ENCODE data around the gene STK17B.

STK17B gene

GRCh38 chr2:196143730-196144131, 27.6 kb downstream of the STK17B start:
- Histone ChIP-seq H3K36me3 (ENCODE audit: control insufficient read depth in 5 of 5, insufficient read depth in 5 of 5, low read length in 5 of 5) (peaks cover 29 to 53% (median 36%) of the 10 kb centered on the region in 5 donors), H3K27me3 (ENCODE audit: control insufficient read depth in 5 of 5, insufficient read depth in 4 of 5, low read length in 5 of 5) (no peaks in the 10 kb centered on the region), H3K9me3 (ENCODE audit: control insufficient read depth in 5 of 5, low read length in 5 of 5) (no peaks in the 10 kb centered on the region), H3K4me3 (ENCODE audit: low read depth in 1 of 5, low read length in 5 of 5) (no peak overlapping the region), H3K4me1 (ENCODE audit: control insufficient read depth in 5 of 5, insufficient read depth in 5 of 5, low read length in 5 of 5) (peaks cover 0 to 7% (median 0%) of the 10 kb centered on the region in 5 donors), H3K27ac (ENCODE audit: low read depth, low read length) (no peak overlapping the region), H3K9ac (ENCODE audit: low read length in 5 of 5) (no peak overlapping the region)

- H3K36me3 ChIP-seq (ENCODE audit: control insufficient read depth in 5 of 5, insufficient read depth in 5 of 5, low read length in 5 of 5): peaks cover 31 to 57% (median 41%) of the 10 kb centered on the region in 5 donors
- H3K9ac ChIP-seq (ENCODE audit: low read length in 5 of 5): peak overlapping the region in 1 of 5 donors; percentile 15
- peak overlapping the region; percentile 79 for H3K27ac ChIP-seq (ENCODE audit: low read depth, low read length)
- no peaks in the 10 kb centered on the region for H3K27me3 ChIP-seq (ENCODE audit: control insufficient read depth in 5 of 5, insufficient read depth in 4 of 5, low read length in 5 of 5)
- no peak overlapping the region for H3K4me3 ChIP-seq (ENCODE audit: low read depth in 1 of 5, low read length in 5 of 5)
- H3K9me3 ChIP-seq (ENCODE audit: control insufficient read depth in 5 of 5, low read length in 5 of 5): no peaks in the 10 kb centered on the region
- peaks cover 0 to 7% (median 0%) of the 10 kb centered on the region in 5 donors for H3K4me1 ChIP-seq (ENCODE audit: control insufficient read depth in 5 of 5, insufficient read depth in 5 of 5, low read length in 5 of 5)
Measured at GRCh38 chr2:196142825-196143224, 28.6 kb downstream of the STK17B start.

- peaks cover 42 to 57% (median 50%) of the 10 kb centered on the region in 5 donors for H3K36me3 ChIP-seq (ENCODE audit: control insufficient read depth in 5 of 5, insufficient read depth in 5 of 5, low read length in 5 of 5)
- H3K4me1 ChIP-seq (ENCODE audit: control insufficient read depth in 5 of 5, insufficient read depth in 5 of 5, low read length in 5 of 5): peaks cover 0 to 12% (median 0%) of the 10 kb centered on the region in 5 donors
- no peaks in the 10 kb centered on the region for H3K9me3 ChIP-seq (ENCODE audit: control insufficient read depth in 5 of 5, low read length in 5 of 5)
- H3K27me3 ChIP-seq (ENCODE audit: control insufficient read depth in 5 of 5, insufficient read depth in 4 of 5, low read length in 5 of 5): no peaks in the 10 kb centered on the region
- no peak overlapping the region for H3K4me3 ChIP-seq (ENCODE audit: low read depth in 1 of 5, low read length in 5 of 5)
- H3K27ac ChIP-seq (ENCODE audit: low read depth, low read length): no peak overlapping the region
- no peak overlapping the region for H3K9ac ChIP-seq (ENCODE audit: low read length in 5 of 5)
Measured at GRCh38 chr2:196140213-196140612, 31.2 kb downstream of the STK17B start.

- no peak overlapping the region for H3K4me3 ChIP-seq (ENCODE audit: low read depth in 1 of 5, low read length in 5 of 5)
- peaks cover 0 to 7% (median 0%) of the 10 kb centered on the region in 5 donors for H3K4me1 ChIP-seq (ENCODE audit: control insufficient read depth in 5 of 5, insufficient read depth in 5 of 5, low read length in 5 of 5)
- no peaks in the 10 kb centered on the region for H3K27me3 ChIP-seq (ENCODE audit: control insufficient read depth in 5 of 5, insufficient read depth in 4 of 5, low read length in 5 of 5)
- no peak overlapping the region for H3K9ac ChIP-seq (ENCODE audit: low read length in 5 of 5)
- no peak overlapping the region for H3K27ac ChIP-seq (ENCODE audit: low read depth, low read length)
- H3K36me3 ChIP-seq (ENCODE audit: control insufficient read depth in 5 of 5, insufficient read depth in 5 of 5, low read length in 5 of 5): peaks cover 34 to 57% (median 42%) of the 10 kb centered on the region in 5 donors
- H3K9me3 ChIP-seq (ENCODE audit: control insufficient read depth in 5 of 5, low read length in 5 of 5): peaks cover 8 to 13% (median 8%) of the 10 kb centered on the region in 5 donors
Measured at GRCh38 chr2:196137271-196137670, 34.1 kb downstream of the STK17B start.

GRCh38 chr2:196136151-196136550, 35.2 kb downstream of the STK17B start:
- Histone ChIP-seq H3K36me3 (ENCODE audit: control insufficient read depth in 5 of 5, insufficient read depth in 5 of 5, low read length in 5 of 5) (peaks cover 34 to 48% (median 42%) of the 10 kb centered on the region in 5 donors), H3K9ac (ENCODE audit: low read length in 5 of 5) (no peak overlapping the region), H3K27me3 (ENCODE audit: control insufficient read depth in 5 of 5, insufficient read depth in 4 of 5, low read length in 5 of 5) (no peaks in the 10 kb centered on the region), H3K4me3 (ENCODE audit: low read depth in 1 of 5, low read length in 5 of 5) (no peak overlapping the region), H3K27ac (ENCODE audit: low read depth, low read length) (no peak overlapping the region), H3K9me3 (ENCODE audit: control insufficient read depth in 5 of 5, low read length in 5 of 5) (peaks cover 15 to 24% (median 19%) of the 10 kb centered on the region in 5 donors), H3K4me1 (ENCODE audit: control insufficient read depth in 5 of 5, insufficient read depth in 5 of 5, low read length in 5 of 5) (peaks cover 0 to 11% (median 0%) of the 10 kb centered on the region in 5 donors)

- H3K27ac ChIP-seq (ENCODE audit: low read depth, low read length): no peak overlapping the region
- no peak overlapping the region for H3K9ac ChIP-seq (ENCODE audit: low read length in 5 of 5)
- H3K9me3 ChIP-seq (ENCODE audit: control insufficient read depth in 5 of 5, low read length in 5 of 5): peaks cover 28 to 47% (median 31%) of the 10 kb centered on the region in 5 donors
- peak overlapping the region; percentile 1 to 17 (median 10) for H3K4me3 ChIP-seq (ENCODE audit: low read depth in 1 of 5, low read length in 5 of 5)
- H3K27me3 ChIP-seq (ENCODE audit: control insufficient read depth in 5 of 5, insufficient read depth in 4 of 5, low read length in 5 of 5): no peaks in the 10 kb centered on the region
- peaks cover 9 to 26% (median 14%) of the 10 kb centered on the region in 5 donors for H3K36me3 ChIP-seq (ENCODE audit: control insufficient read depth in 5 of 5, insufficient read depth in 5 of 5, low read length in 5 of 5)
- H3K4me1 ChIP-seq (ENCODE audit: control insufficient read depth in 5 of 5, insufficient read depth in 5 of 5, low read length in 5 of 5): peaks cover 0 to 8% (median 0%) of the 10 kb centered on the region in 5 donors
Measured at GRCh38 chr2:196131949-196132925, 39.1 kb downstream of the STK17B start.

- Histone ChIP-seq H3K36me3 (ENCODE audit: control insufficient read depth in 5 of 5, insufficient read depth in 5 of 5, low read length in 5 of 5) (peaks cover 5 to 19% (median 10%) of the 10 kb centered on the region in 5 donors), H3K27ac (ENCODE audit: low read depth, low read length) (no peak overlapping the region), H3K27me3 (ENCODE audit: control insufficient read depth in 5 of 5, insufficient read depth in 4 of 5, low read length in 5 of 5) (no peaks in the 10 kb centered on the region), H3K4me3 (ENCODE audit: low read depth in 1 of 5, low read length in 5 of 5) (peak overlapping the region; percentile 1 to 17 (median 10)), H3K9me3 (ENCODE audit: control insufficient read depth in 5 of 5, low read length in 5 of 5) (peaks cover 28 to 47% (median 31%) of the 10 kb centered on the region in 5 donors), H3K9ac (ENCODE audit: low read length in 5 of 5) (no peak overlapping the region), H3K4me1 (ENCODE audit: control insufficient read depth in 5 of 5, insufficient read depth in 5 of 5, low read length in 5 of 5) (peaks cover 0 to 4% (median 0%) of the 10 kb centered on the region in 5 donors)
Measured at GRCh38 chr2:196131384-196131937, 39.9 kb downstream of the STK17B start.

- Histone ChIP-seq H3K27me3 (ENCODE audit: control insufficient read depth in 5 of 5, insufficient read depth in 4 of 5, low read length in 5 of 5) (no peaks in the 10 kb centered on the region), H3K4me1 (ENCODE audit: control insufficient read depth in 5 of 5, insufficient read depth in 5 of 5, low read length in 5 of 5) (peaks cover 0 to 13% (median 8%) of the 10 kb centered on the region in 5 donors), H3K36me3 (ENCODE audit: control insufficient read depth in 5 of 5, insufficient read depth in 5 of 5, low read length in 5 of 5) (peaks cover 0 to 11% (median 3%) of the 10 kb centered on the region in 5 donors), H3K9ac (ENCODE audit: low read length in 5 of 5) (no peak overlapping the region), H3K27ac (ENCODE audit: low read depth, low read length) (no peak overlapping the region), H3K4me3 (ENCODE audit: low read depth in 1 of 5, low read length in 5 of 5) (peak overlapping the region in 4 of 5 donors; percentile 0 to 50 (median 30)), H3K9me3 (ENCODE audit: control insufficient read depth in 5 of 5, low read length in 5 of 5) (peaks cover 28 to 47% (median 31%) of the 10 kb centered on the region in 5 donors)
Measured at GRCh38 chr2:196130039-196130825, 41.1 kb downstream of the STK17B start.

GRCh38 chr2:196128749-196129148, 42.6 kb downstream of the STK17B start:
- Histone ChIP-seq H3K4me3 (ENCODE audit: low read depth in 1 of 5, low read length in 5 of 5) (no peak overlapping the region), H3K36me3 (ENCODE audit: control insufficient read depth in 5 of 5, insufficient read depth in 5 of 5, low read length in 5 of 5) (peaks cover 0 to 11% (median 3%) of the 10 kb centered on the region in 5 donors), H3K9me3 (ENCODE audit: control insufficient read depth in 5 of 5, low read length in 5 of 5) (peaks cover 28 to 47% (median 31%) of the 10 kb centered on the region in 5 donors), H3K4me1 (ENCODE audit: control insufficient read depth in 5 of 5, insufficient read depth in 5 of 5, low read length in 5 of 5) (peaks cover 0 to 13% (median 8%) of the 10 kb centered on the region in 5 donors), H3K9ac (ENCODE audit: low read length in 5 of 5) (no peak overlapping the region), H3K27ac (ENCODE audit: low read depth, low read length) (no peak overlapping the region), H3K27me3 (ENCODE audit: control insufficient read depth in 5 of 5, insufficient read depth in 4 of 5, low read length in 5 of 5) (no peaks in the 10 kb centered on the region)

All from subcutaneous abdominal adipose tissue (tissue), 5 donors.